Putamen (tissue), 1 donor: ENCODE results near the gene KLHL25.
A peak's percentile ranks its signal among the peaks of the same experiment; 100 is the strongest.
"Not testable (repeated sequence)": the region's sequence is repeated elsewhere in the genome, so short reads cannot be mapped to it uniquely, and the experiment has no call there.

Experiments
- DNase-seq: peaks from one replicate; pipeline ENCODE4 v3.0.0-alpha.2; 2016; ENCODE audit warnings: low spot score

Gene KLHL25

GRCh38 chr15:85794598-85795336 lies at the start of gene KLHL25:
Gene KLHL25, minus strand, starts transcription at chr15:85794925. Its CDS starts 25,115 bp downstream, at chr15:85769810.
- peak; percentile 95 for DNase-seq

GRCh38 chr15:85840802-85841152 lies 46.1 kb upstream of the KLHL25 start:
- no peak for DNase-seq

GRCh38 chr15:85840079-85840801 lies 45.5 kb upstream of the KLHL25 start:
- DNase-seq: peak; percentile 25

- DNase-seq: no peak
Observed at GRCh38 chr15:85839643-85840042, 44.9 kb upstream of the KLHL25 start.

- DNase-seq: no peak
Observed at GRCh38 chr15:85838655-85839054, 43.9 kb upstream of the KLHL25 start.

GRCh38 chr15:85837881-85838280 lies 43.2 kb upstream of the KLHL25 start:
- DNase-seq: no peak

GRCh38 chr15:85837011-85837433 lies 42.3 kb upstream of the KLHL25 start:
- DNase-seq: no peak

- no peak for DNase-seq
Observed at GRCh38 chr15:85834651-85835050, 39.9 kb upstream of the KLHL25 start.

GRCh38 chr15:85832394-85832793 lies 37.7 kb upstream of the KLHL25 start:
- DNase-seq: no peak

GRCh38 chr15:85831415-85832113 lies 36.8 kb upstream of the KLHL25 start:
- DNase-seq: peak; percentile 34

GRCh38 chr15:85829754-85830153 lies 35.0 kb upstream of the KLHL25 start:
- not testable (repeated sequence) for DNase-seq

GRCh38 chr15:85828874-85829273 lies 34.1 kb upstream of the KLHL25 start:
- no peak for DNase-seq

- no peak for DNase-seq
Observed at GRCh38 chr15:85828126-85828525, 33.4 kb upstream of the KLHL25 start.

GRCh38 chr15:85826756-85827515 lies 32.2 kb upstream of the KLHL25 start:
- DNase-seq: no peak

GRCh38 chr15:85825719-85826118 lies 31.0 kb upstream of the KLHL25 start:
- no peak for DNase-seq

GRCh38 chr15:85825118-85825517 lies 30.4 kb upstream of the KLHL25 start:
- no peak for DNase-seq

GRCh38 chr15:85821545-85821944 lies 26.8 kb upstream of the KLHL25 start:
- DNase-seq: peak; percentile 75

- DNase-seq: no peak
Observed at GRCh38 chr15:85819938-85820337, 25.2 kb upstream of the KLHL25 start.

- DNase-seq: no peak
Observed at GRCh38 chr15:85813234-85813633, 18.5 kb upstream of the KLHL25 start.

- DNase-seq: no peak
Observed at GRCh38 chr15:85810075-85810474, 15.3 kb upstream of the KLHL25 start.

- DNase-seq: no peak
Observed at GRCh38 chr15:85805420-85805819, 10.7 kb upstream of the KLHL25 start.
